ENCODE results near the gene DNAH14. TPM values are rescaled to one million over a fixed set of nuclear protein-coding genes. Genes with fewer than 3 reads are reported as not detected.

The DNAH14 gene
- total and polyA plus RNA-seq, 2 of the 4 experiments (the other 2 are of a cell fraction), result 2.7 to 3.6 TPM

DNA sequence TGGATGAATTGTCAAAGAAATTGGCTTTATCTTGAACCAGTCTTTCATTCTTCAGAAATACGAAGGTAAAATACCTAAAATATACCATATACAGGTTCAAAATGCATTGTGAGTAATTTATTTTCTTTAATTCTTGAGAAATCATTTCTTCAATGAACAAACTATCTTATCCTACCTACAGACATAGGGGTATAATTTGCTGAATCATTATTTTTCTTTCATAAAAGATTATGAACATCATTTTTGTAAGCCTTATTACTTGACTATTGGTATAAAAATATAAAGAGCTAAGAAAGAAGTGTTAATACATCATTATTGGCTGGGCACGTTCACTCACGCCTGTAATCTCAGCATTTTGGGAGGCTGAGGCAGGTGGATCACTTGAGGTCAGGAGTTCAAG is 167.7 kb downstream of the DNAH14 start:
- no peak overlapping the region for H4K8ac ChIP-seq (ENCODE audit: low read depth in 2 of 2, low read length in 2 of 2)
- intact Hi-C loops (cut with micrococcal nuclease) (no loop called here), dilution Hi-C loops (cut with HindIII; ENCODE audit: low sequenced_read_pairs, unreplicated experiment) (no loop called here), in situ Hi-C loops (cut with MboI; ENCODE audit: low sequenced_read_pairs) (no loop called here)
- no peaks in the 10 kb centered on the region for H3K9me1 ChIP-seq (ENCODE audit: insufficient read depth, low read length)
- TF ChIP-seq, protein P1, sequence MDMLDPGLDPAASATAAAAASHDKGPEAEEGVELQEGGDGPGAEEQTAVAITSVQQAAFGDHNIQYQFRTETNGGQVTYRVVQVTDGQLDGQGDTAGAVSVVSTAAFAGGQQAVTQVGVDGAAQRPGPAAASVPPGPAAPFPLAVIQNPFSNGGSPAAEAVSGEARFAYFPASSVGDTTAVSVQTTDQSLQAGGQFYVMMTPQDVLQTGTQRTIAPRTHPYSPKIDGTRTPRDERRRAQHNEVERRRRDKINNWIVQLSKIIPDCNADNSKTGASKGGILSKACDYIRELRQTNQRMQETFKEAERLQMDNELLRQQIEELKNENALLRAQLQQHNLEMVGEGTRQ (IDR thresholded peaks at IDR 0.05; ENCODE audit: low read depth, low read length), result no peak
- TF ChIP-seq MXI1 (IDR thresholded peaks at IDR 0.05; ENCODE audit: borderline replicate concordance, low read depth, low read length) (no peak), MAFK (IDR thresholded peaks at IDR 0.05; ENCODE audit: low read depth, low read length) (peak; percentile 40; the same call in 1 of the 2 replicates)
- H2AK5ac ChIP-seq (ENCODE audit: low read depth, low read length), result no peak overlapping the region
- no peak overlapping the region for H3K23ac ChIP-seq (ENCODE audit: low read depth, low read length)
- no peak overlapping the region for H2AFZ ChIP-seq (replicated peaks; ENCODE audit: low read length, poor library complexity)
- no peaks in the 10 kb centered on the region for H3K79me1 ChIP-seq (ENCODE audit: low read depth in 1 of 2, low read length in 2 of 2)
- no peak overlapping the region for H2BK5ac ChIP-seq (ENCODE audit: low read depth, low read length, poor library complexity, severe bottlenecking)
- H3K27ac ChIP-seq (ENCODE audit: insufficient read depth, low read length), result no peak overlapping the region
- ATAC-seq (ENCODE audit: low read depth) (no peak), DNase-seq (no peak)
- no peaks in the 10 kb centered on the region for H3K36me3 ChIP-seq (ENCODE audit: control insufficient read depth, insufficient read depth, low read length)
- no peak overlapping the region for H3K9ac ChIP-seq (ENCODE audit: low read depth, low read length)
- no peak overlapping the region for H3K4me2 ChIP-seq (ENCODE audit: low read depth, low read length)
- no peak overlapping the region for H3K4me3 ChIP-seq (ENCODE audit: insufficient read depth, low read depth, low read length)
- CTCF ChIA-PET, result no interaction called here
- H3K56ac ChIP-seq (ENCODE audit: extremely low read depth, insufficient read depth, low read length), result no peak overlapping the region
- no peak overlapping the region for H4K91ac ChIP-seq (ENCODE audit: insufficient read depth, low read depth, low read length)
- H2AK9ac ChIP-seq (replicated peaks; ENCODE audit: low read depth, low read length, poor library complexity), result no peak overlapping the region
- no peak overlapping the region for H3K4ac ChIP-seq (ENCODE audit: low read depth, low read length)
- no peak overlapping the region for H4K5ac ChIP-seq (ENCODE audit: low read depth, low read length)
- H3K4me1 ChIP-seq (ENCODE audit: control insufficient read depth, insufficient read depth, low read length), result no peaks in the 10 kb centered on the region
- WGBS, 2 experiments (ENCODE audit: extremely low coverage in 2 of 2, insufficient read length in 1 of 2), result no CpG with 5 or more reads among the region's 3 CpGs
- H2BK120ac ChIP-seq (ENCODE audit: low read depth, low read length), result no peak overlapping the region
- no peaks in the 10 kb centered on the region for H3K27me3 ChIP-seq (ENCODE audit: control insufficient read depth, insufficient read depth, low read length)
- no peaks in the 10 kb centered on the region for H3K9me3 ChIP-seq (ENCODE audit: control insufficient read depth, insufficient read depth, low read length)
- POLR2A ChIA-PET (ENCODE audit: unreplicated experiment), result no interaction called here
- H3K18ac ChIP-seq (ENCODE audit: low read depth, low read length), result no peak overlapping the region
- no TSS peak for BruUV-seq (replicated peaks)
- H2BK15ac ChIP-seq (ENCODE audit: low read depth, low read length), result no peak overlapping the region
- no peaks in the 10 kb centered on the region for H4K20me1 ChIP-seq (ENCODE audit: insufficient read depth, low read length)
- H2BK20ac ChIP-seq (ENCODE audit: low read depth, low read length), result no peak overlapping the region
- no peak overlapping the region for H3K14ac ChIP-seq (replicated peaks; ENCODE audit: low read depth, low read length)

Measured in IMR-90 (cell line).